Spleen (tissue), 11 donors: Measurements from ENCODE around the gene TBC1D26. TPM values are rescaled to one million over a fixed set of nuclear protein-coding genes. Genes with fewer than 3 reads are reported as not detected.

Experiments used
- DNase-seq: peaks from one replicate; pipeline ENCODE4 v3.0.0-alpha.2; 2020
- H3K27ac ChIP-seq, 8 donors: fragments of 200-600 bp; sonication (generic) in 7 of 8; 1 replicate in 4 of 8; 2 replicates in 4 of 8; pipeline versions ENCODE4 v1.5.0 to v1.8.0; 2016 to 2021; ENCODE audit warnings: inconsistent platforms in 4 of 8, mild to moderate bottlenecking in 4 of 8, moderate library complexity in 1 of 8
- H3K27me3 ChIP-seq, 7 donors: fragments of 200-600 bp; sonication (generic) in 6 of 7; replicated peaks in 1 of 7; 1 replicate in 4 of 7; 2 replicates in 3 of 7; pipeline versions ENCODE4 v1.5.0 to v1.8.0; 2016 to 2021; ENCODE audit warnings: inconsistent platforms in 3 of 7, mild to moderate bottlenecking in 1 of 7
- H3K36me3 ChIP-seq, 6 donors: fragments of 200-600 bp; sonication (generic) in 5 of 6; 1 replicate in 4 of 6; 2 replicates in 2 of 6; pipeline versions ENCODE4 v1.5.0 to v1.8.0; 2016 to 2021; ENCODE audit warnings: inconsistent platforms in 2 of 6
- H3K4me1 ChIP-seq, 6 donors: fragments of 200-600 bp; sonication (generic) in 5 of 6; 1 replicate in 3 of 6; 2 replicates in 3 of 6; pipeline versions ENCODE4 v1.5.0 to v1.8.0; 2016 to 2021; ENCODE audit warnings: inconsistent platforms in 3 of 6
- H3K4me3 ChIP-seq, 8 donors: fragments of 200-600 bp; sonication (generic) in 7 of 8; 1 replicate in 4 of 8; 2 replicates in 4 of 8; pipeline versions ENCODE4 v1.5.0 to v1.8.0; 2016 to 2021; ENCODE audit warnings: inconsistent platforms in 4 of 8, mild to moderate bottlenecking in 4 of 8, moderate library complexity in 2 of 8
- H3K9me3 ChIP-seq, 8 donors: fragments of 200-600 bp; sonication (generic) in 7 of 8; 1 replicate in 4 of 8; 2 replicates in 4 of 8; pipeline versions ENCODE4 v1.5.0 to v1.8.0; 2016 to 2021; ENCODE audit warnings: inconsistent platforms in 4 of 8
- POLR2A ChIP-seq, 3 donors: fragments of 450-650 bp; IDR thresholded peaks; one replicate each; pipeline ENCODE4 v1.5.1; 2017; ENCODE audit warnings: antibody characterized with exemption in 3 of 3, mild to moderate bottlenecking in 1 of 3
- POLR2AphosphoS5 ChIP-seq, 3 donors: sonication (generic); formaldehyde crosslinking; IDR thresholded peaks; one replicate each; pipeline ENCODE4 v1.5.1; 2017; ENCODE audit warnings: antibody characterized with exemption in 3 of 3
- whole genome bisulfite sequencing, 5 donors: extraction: QIAGEN DNeasy Blood & Tissue Kit in 3 of 5; methylation state at CpG; one replicate each; pipeline versions ENCODE4 v1.1.5 to v1.1.7; 2013 to 2018; 5-methylcytosine and 5-hydroxymethylcytosine counted together
- intact Hi-C: fragments of 100-400 bp; cut with DNase I; formaldehyde crosslinking; loops from one replicate; pipeline ENCODE4 v1.15.0; 2023; ENCODE audit warnings: low total_unique reads
- polyA plus RNA-seq, 3 donors: library from polyadenylated mRNA; stranded (reverse); fragments of 200-250 nt; gene quantifications; one replicate each; pipeline ENCODE4 v1.2.1, GENCODE V29; 2013
- total RNA-seq, 7 donors: library from RNA; depleted of rRNA in 3 of 7; stranded (reverse); fragments of >200 nt in 3 of 7; fragmentation: NEBNext Ultra II Directional in 4 of 7; extraction: Animal tissue kit (Norgen Biotek cat#: 25700) in 4 of 7; gene quantifications; one replicate each; pipeline versions ENCODE4 v1.1.0 to v1.2.1, GENCODE V29; 2016 to 2021
- TF ChIP-seq, protein P1 (sequence below), 11 experiments: fragments of 200-600 bp in 7 of 11; fragments of 450-650 bp in 4 of 11; sonication (generic) in 4 of 11; IDR thresholded peaks in 8 of 11; conservative IDR thresholded peaks in 3 of 11; 1 replicate in 7 of 11; 2 replicates in 4 of 11; pipeline versions ENCODE4 v1.4.0 to v1.8.0; 2016 to 2021; ENCODE audit warnings: antibody characterized with exemption in 11 of 11, inconsistent platforms in 4 of 11, mild to moderate bottlenecking in 1 of 11
- donor health status: healthy with polysubstance abuse.
- donor health status: DM: no; HTN: no; CAD: no; lungs with moderate emphysema.
- donor health status: DM: no; HTN: no; CAD: no.
- donor health status: Bipolar disorder and iron deficiency.
- donor health status: healthy.
- donor health status: DM: no; HTN: no; CAD: no.
- donor health status: DM: yes; HTN: yes; CAD: no.

The TBC1D26 gene
- total and polyA plus RNA-seq, 10 donors: 0.05 to 0.47 (median 0.29) TPM; not detected in 5

GRCh38 chr17:15776871-15777270 is 44.8 kb downstream of the TBC1D26 start:
- TF ChIP-seq POLR2AphosphoS5 (IDR thresholded peaks at IDR 0.05) (no peak), POLR2A (IDR thresholded peaks at IDR 0.05) (no peak)
- TF ChIP-seq, protein P1, sequence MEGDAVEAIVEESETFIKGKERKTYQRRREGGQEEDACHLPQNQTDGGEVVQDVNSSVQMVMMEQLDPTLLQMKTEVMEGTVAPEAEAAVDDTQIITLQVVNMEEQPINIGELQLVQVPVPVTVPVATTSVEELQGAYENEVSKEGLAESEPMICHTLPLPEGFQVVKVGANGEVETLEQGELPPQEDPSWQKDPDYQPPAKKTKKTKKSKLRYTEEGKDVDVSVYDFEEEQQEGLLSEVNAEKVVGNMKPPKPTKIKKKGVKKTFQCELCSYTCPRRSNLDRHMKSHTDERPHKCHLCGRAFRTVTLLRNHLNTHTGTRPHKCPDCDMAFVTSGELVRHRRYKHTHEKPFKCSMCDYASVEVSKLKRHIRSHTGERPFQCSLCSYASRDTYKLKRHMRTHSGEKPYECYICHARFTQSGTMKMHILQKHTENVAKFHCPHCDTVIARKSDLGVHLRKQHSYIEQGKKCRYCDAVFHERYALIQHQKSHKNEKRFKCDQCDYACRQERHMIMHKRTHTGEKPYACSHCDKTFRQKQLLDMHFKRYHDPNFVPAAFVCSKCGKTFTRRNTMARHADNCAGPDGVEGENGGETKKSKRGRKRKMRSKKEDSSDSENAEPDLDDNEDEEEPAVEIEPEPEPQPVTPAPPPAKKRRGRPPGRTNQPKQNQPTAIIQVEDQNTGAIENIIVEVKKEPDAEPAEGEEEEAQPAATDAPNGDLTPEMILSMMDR (IDR thresholded peaks at IDR 0.05 in 8 of 11, conservative IDR thresholded peaks at IDR 0.05 in 3 of 11): no peak
- no peaks in the 10 kb centered on the region for H3K36me3 ChIP-seq
- H3K4me1 ChIP-seq: no peaks in the 10 kb centered on the region
- no peak overlapping the region for H3K27ac ChIP-seq
- H3K9me3 ChIP-seq: peaks cover 0 to 51% (median 27%) of the 10 kb centered on the region in 8 donors
- H3K27me3 ChIP-seq: peaks cover 0 to 18% (median 0%) of the 10 kb centered on the region in 7 donors
- DNase-seq: no peak
- intact Hi-C loops: no loop called here
- H3K4me3 ChIP-seq: no peak overlapping the region

- H3K36me3 ChIP-seq: no peaks in the 10 kb centered on the region
- H3K9me3 ChIP-seq: peaks cover 0 to 51% (median 27%) of the 10 kb centered on the region in 8 donors
- WGBS, 5 donors: 61 to 85% (median 69%) methylated on average over 1 of the region's 1 CpG
- intact Hi-C loops: no loop called here
- peaks cover 0 to under 1% (median 0%) of the 10 kb centered on the region in 6 donors for H3K4me1 ChIP-seq
- TF ChIP-seq POLR2AphosphoS5 (IDR thresholded peaks at IDR 0.05) (no peak), POLR2A (IDR thresholded peaks at IDR 0.05) (no peak)
- TF ChIP-seq, protein P1 (IDR thresholded peaks at IDR 0.05 in 8 of 11, conservative IDR thresholded peaks at IDR 0.05 in 3 of 11): no peak
- DNase-seq: no peak
- no peak overlapping the region for H3K27ac ChIP-seq
- H3K4me3 ChIP-seq: no peak overlapping the region
- peaks cover 0 to 22% (median 0%) of the 10 kb centered on the region in 7 donors for H3K27me3 ChIP-seq
Observed at GRCh38 chr17:15777297-15777696, 45.2 kb downstream of the TBC1D26 start.

GRCh38 chr17:15777717-15778116 is 45.6 kb downstream of the TBC1D26 start:
- H3K9me3 ChIP-seq: peaks cover 0 to 51% (median 27%) of the 10 kb centered on the region in 8 donors
- WGBS, 5 donors: 80 to 93% (median 90%) methylated on average over 4 of the region's 4 CpGs
- no peak overlapping the region for H3K27ac ChIP-seq

DNA sequence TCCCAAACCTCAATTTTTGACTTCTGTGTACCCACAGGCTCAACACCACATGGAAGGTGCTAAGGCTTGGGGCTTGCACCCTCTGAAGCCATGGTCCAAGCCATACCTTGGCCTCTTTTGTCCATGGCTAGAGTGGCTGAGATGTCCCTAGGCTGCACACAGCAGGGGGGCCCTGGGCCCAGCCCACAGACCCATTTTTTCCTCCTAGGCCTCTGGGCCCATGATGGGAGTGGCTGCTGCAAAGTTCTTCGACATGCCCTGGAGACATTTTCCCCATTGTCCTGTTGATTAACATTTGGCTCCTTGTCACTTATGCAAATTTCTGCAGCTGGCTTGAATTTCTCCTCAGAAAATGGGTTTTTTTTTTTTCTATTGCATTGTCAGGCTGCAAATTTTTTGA is 47.0 kb downstream of the TBC1D26 start:
- Histone ChIP-seq H3K4me1 (peaks cover 0 to 8% (median 3%) of the 10 kb centered on the region in 6 donors), H3K27me3 (peaks cover 0 to 38% (median 8%) of the 10 kb centered on the region in 7 donors), H3K4me3 (no peak overlapping the region), H3K27ac (no peak overlapping the region), H3K9me3 (peaks cover 0 to 51% (median 27%) of the 10 kb centered on the region in 8 donors), H3K36me3 (no peaks in the 10 kb centered on the region)
- 76 to 92% (median 86%) methylated on average over 1 of the region's 1 CpG for WGBS, 5 donors
- DNase-seq: no peak
- intact Hi-C loops: no loop called here
- TF ChIP-seq POLR2AphosphoS5 (IDR thresholded peaks at IDR 0.05): no peak
- TF ChIP-seq POLR2A (IDR thresholded peaks at IDR 0.05): no peak

More at GRCh38 chr17:15777717-15778116, 45.6 kb downstream of the TBC1D26 start:
- Histone ChIP-seq H3K27me3 (peaks cover 0 to 27% (median under 1%) of the 10 kb centered on the region in 7 donors), H3K4me1 (peaks cover 0 to 5% (median 2%) of the 10 kb centered on the region in 6 donors), H3K36me3 (no peaks in the 10 kb centered on the region), H3K4me3 (no peak overlapping the region)
- TF ChIP-seq, protein P1 (IDR thresholded peaks at IDR 0.05 in 8 of 11, conservative IDR thresholded peaks at IDR 0.05 in 3 of 11): no peak
- no peak for TF ChIP-seq POLR2A (IDR thresholded peaks at IDR 0.05)
- no peak for TF ChIP-seq POLR2AphosphoS5 (IDR thresholded peaks at IDR 0.05)
- intact Hi-C loops: no loop called here
- DNase-seq: no peak
